Measurements from ENCODE around the gene GRM1.
A peak's percentile ranks its signal among the peaks of the same experiment; 100 is the strongest.

The GRM1 gene

GRCh38 chr6:146027586-146028251 is 1.1 kb upstream of the GRM1 start:
- DNase-seq: peak; percentile 63
- Histone ChIP-seq H3K4me3 (ENCODE audit: low read depth, low read length) (peak overlapping the region; percentile 40), H3K9me3 (ENCODE audit: severe bottlenecking) (no peaks in the 10 kb centered on the region), H3K27me3 (ENCODE audit: insufficient read depth, low read depth, severe bottlenecking) (peaks cover 25% of the 10 kb centered on the region), H3K27ac (no peak overlapping the region), H3K36me3 (no peaks in the 10 kb centered on the region)
- TF ChIP-seq CTCF (IDR thresholded peaks at IDR 0.05; ENCODE audit: low read depth, low read length): peak; percentile 65

- H3K36me3 ChIP-seq: no peaks in the 10 kb centered on the region
- no peak for TF ChIP-seq CTCF (IDR thresholded peaks at IDR 0.05; ENCODE audit: low read depth, low read length)
- H3K27me3 ChIP-seq (ENCODE audit: insufficient read depth, low read depth, severe bottlenecking): peaks cover 25% of the 10 kb centered on the region
- DNase-seq: peak; percentile 21
- peak overlapping the region; percentile 40 for H3K4me3 ChIP-seq (ENCODE audit: low read depth, low read length)
- no peaks in the 10 kb centered on the region for H3K9me3 ChIP-seq (ENCODE audit: severe bottlenecking)
- no peak overlapping the region for H3K27ac ChIP-seq
These were observed 538 bp upstream of the GRM1 start for GRCh38 chr6:146028252-146028795.

- peaks cover 25% of the 10 kb centered on the region for H3K27me3 ChIP-seq (ENCODE audit: insufficient read depth, low read depth, severe bottlenecking)
- no peaks in the 10 kb centered on the region for H3K36me3 ChIP-seq
- no peak overlapping the region for H3K27ac ChIP-seq
- TF ChIP-seq CTCF (IDR thresholded peaks at IDR 0.05; ENCODE audit: low read depth, low read length): no peak
- DNase-seq: no peak
- no peaks in the 10 kb centered on the region for H3K9me3 ChIP-seq (ENCODE audit: severe bottlenecking)
- H3K4me3 ChIP-seq (ENCODE audit: low read depth, low read length): no peak overlapping the region
These were observed 817 bp downstream of the GRM1 start for GRCh38 chr6:146029573-146030184.

GRCh38 chr6:146032387-146032786 is 3.5 kb downstream of the GRM1 start:
- H3K9me3 ChIP-seq (ENCODE audit: severe bottlenecking): no peaks in the 10 kb centered on the region
- H3K36me3 ChIP-seq: no peaks in the 10 kb centered on the region
- no peak overlapping the region for H3K4me3 ChIP-seq (ENCODE audit: low read depth, low read length)
- TF ChIP-seq CTCF (IDR thresholded peaks at IDR 0.05; ENCODE audit: low read depth, low read length): no peak
- H3K27ac ChIP-seq: no peak overlapping the region
- H3K27me3 ChIP-seq (ENCODE audit: insufficient read depth, low read depth, severe bottlenecking): peaks cover 25% of the 10 kb centered on the region
- DNase-seq: no peak

GRCh38 chr6:146040360-146040759 is 11.5 kb downstream of the GRM1 start:
- H3K36me3 ChIP-seq: no peaks in the 10 kb centered on the region
- H3K27ac ChIP-seq: no peak overlapping the region
- H3K9me3 ChIP-seq (ENCODE audit: severe bottlenecking): no peaks in the 10 kb centered on the region
- no peak for DNase-seq
- no peak for TF ChIP-seq CTCF (IDR thresholded peaks at IDR 0.05; ENCODE audit: low read depth, low read length)
- peaks cover 6% of the 10 kb centered on the region for H3K27me3 ChIP-seq (ENCODE audit: insufficient read depth, low read depth, severe bottlenecking)
- H3K4me3 ChIP-seq (ENCODE audit: low read depth, low read length): no peak overlapping the region
